Neural progenitor cell (in vitro differentiated cells): ENCODE results near the gene OGFOD3. TPM values are rescaled to one million over a fixed set of nuclear protein-coding genes. Genes with fewer than 3 reads are reported as not detected.

Source experiments
- DNase-seq: peaks from one replicate; pipeline ENCODE4 v3.0.0-alpha.2; 2016; ENCODE audit warnings: low spot score
- H2AFZ ChIP-seq: fragments of 200-600 bp; sonication (generic); replicated peaks from 2 replicates; pipeline ENCODE4 v1.6.1; 2016; ENCODE audit warnings: antibody characterized with exemption
- H3F3A ChIP-seq: fragments of 200-600 bp; sonication (generic); 2 replicates; pipeline ENCODE4 v1.6.1; 2016; ENCODE audit warnings: antibody characterized with exemption, low read depth
- H3K27ac ChIP-seq: fragments of 200-600 bp; sonication (generic); 2 replicates; pipeline ENCODE4 v1.5.1; 2016; ENCODE audit warnings: mild to moderate bottlenecking
- H3K27me3 ChIP-seq: fragments of 200-600 bp; sonication (generic); 2 replicates; pipeline ENCODE4 v1.6.1; 2016; ENCODE audit warnings: mild to moderate bottlenecking, moderate library complexity
- H3K36me3 ChIP-seq: fragments of 200-600 bp; sonication (generic); 2 replicates; pipeline ENCODE4 v1.5.1; 2016
- H3K4me1 ChIP-seq: fragments of 200-600 bp; sonication (generic); 2 replicates; pipeline ENCODE4 v1.6.1; 2016; ENCODE audit warnings: mixed run types
- H3K4me2 ChIP-seq: fragments of 200-600 bp; sonication (generic); 2 replicates; pipeline ENCODE4 v1.6.1; 2016
- H3K4me3 ChIP-seq: fragments of 200-600 bp; sonication (generic); 2 replicates; pipeline ENCODE4 v1.5.1; 2016
- H3K79me2 ChIP-seq: fragments of 200-600 bp; sonication (generic); 2 replicates; pipeline ENCODE4 v1.6.1; 2016; ENCODE audit warnings: low read depth
- H3K9ac ChIP-seq: fragments of 200-600 bp; sonication (generic); 2 replicates; pipeline ENCODE4 v1.6.1; 2016
- H3K9me3 ChIP-seq: fragments of 200-600 bp; sonication (generic); 2 replicates; pipeline ENCODE4 v1.5.1; 2016; ENCODE audit warnings: low read depth
- H4K20me1 ChIP-seq: fragments of 200-600 bp; sonication (generic); 2 replicates; pipeline ENCODE4 v1.6.1; 2016; ENCODE audit warnings: low read depth
- H3K27ac Mint-ChIP-seq: 3 replicates; pipeline ENCODE4 v1.8.0; 2021; ENCODE audit warnings: mixed read lengths
- H3K27me3 Mint-ChIP-seq: 2 replicates; pipeline ENCODE4 v1.8.0; 2022; ENCODE audit warnings: low read depth, mild to moderate bottlenecking, inconsistent platforms, moderate library complexity, mixed read lengths; ENCODE audit not compliant: insufficient read depth
- H3K36me3 Mint-ChIP-seq: 3 replicates; pipeline ENCODE4 v1.8.0; 2021; ENCODE audit warnings: mixed read lengths
- H3K4me1 Mint-ChIP-seq: 3 replicates; pipeline ENCODE4 v1.8.0; 2021; ENCODE audit warnings: mixed read lengths
- H3K4me3 Mint-ChIP-seq: 3 replicates; pipeline ENCODE4 v1.8.0; 2021; ENCODE audit warnings: mild to moderate bottlenecking, moderate library complexity, mixed read lengths
- H3K9me3 Mint-ChIP-seq: 3 replicates; pipeline ENCODE4 v1.8.0; 2020; ENCODE audit warnings: mixed read lengths
- EZH2 ChIP-seq: fragments of 200-600 bp; sonication (generic); IDR thresholded peaks from 2 replicates; pipeline ENCODE4 v1.6.1; 2017; ENCODE audit warnings: antibody characterized with exemption, mild to moderate bottlenecking, moderate library complexity
- EZH2phosphoT487 ChIP-seq: fragments of 200-600 bp; sonication (generic); IDR thresholded peaks from 2 replicates; pipeline ENCODE4 v1.6.1; 2017; ENCODE audit warnings: antibody characterized with exemption
- total RNA-seq: library from RNA; depleted of rRNA; stranded (reverse); fragments of >200 nt; gene quantifications from 2 replicates; pipeline ENCODE4 v1.2.3, GENCODE V29; 2015; ENCODE audit warnings: low replicate concordance
- TF ChIP-seq, protein P1 (sequence below): fragments of 200-600 bp; sonication (generic); IDR thresholded peaks from 2 replicates; pipeline ENCODE4 v1.5.1; 2017; ENCODE audit warnings: antibody characterized with exemption, mild to moderate bottlenecking

The OGFOD3 gene
- total RNA-seq, 1 donor from 2014 or later = 26.8 TPM

DNA sequence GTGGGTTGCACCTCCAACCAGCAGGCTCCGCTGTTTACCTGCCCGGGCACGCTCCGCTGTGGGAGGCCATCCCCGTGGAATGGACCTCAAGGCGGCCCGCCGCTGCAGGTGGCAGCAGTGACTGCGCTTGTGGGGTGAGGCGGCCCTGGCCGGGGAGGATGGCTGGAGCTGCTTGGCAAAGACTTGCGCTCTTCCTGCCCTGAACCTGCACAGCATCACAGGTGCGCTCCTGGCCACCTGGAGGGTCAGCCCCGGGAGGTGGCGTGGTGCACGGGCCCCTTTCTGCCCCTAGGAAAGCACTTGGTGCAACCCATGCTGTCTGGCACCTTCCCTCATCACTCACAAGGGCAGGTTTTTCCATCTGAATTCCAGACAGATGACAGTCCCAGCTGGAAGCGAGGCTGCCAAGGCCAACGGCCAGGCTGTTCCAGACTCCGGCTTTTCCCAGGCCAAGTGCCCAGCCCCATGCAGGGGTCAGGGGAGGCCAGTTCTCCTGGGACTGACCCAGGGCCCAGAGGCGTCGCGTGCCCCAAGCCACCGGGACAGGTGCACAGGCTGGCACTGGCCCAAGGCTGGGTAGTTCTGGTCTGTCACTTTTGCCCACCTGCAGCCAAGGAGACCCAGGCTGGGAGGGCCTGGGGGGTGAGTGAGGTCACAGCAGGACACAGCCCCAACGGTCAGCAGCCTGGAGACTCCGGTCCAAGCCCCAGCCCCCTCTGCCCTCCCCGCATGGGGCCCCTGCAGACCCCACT, 33.5 kb downstream of the OGFOD3 start:
- Histone ChIP-seq H3K9me3 (no peaks in the 10 kb centered on the region), H3K79me2 (no peaks in the 10 kb centered on the region), H3K4me2 (peak overlapping the region; percentile 53), H3K9ac (no peak overlapping the region), H2AFZ (no peak overlapping the region), H3K4me1 (peaks cover 16% of the 10 kb centered on the region), H3K4me3 (no peak overlapping the region), H3K27me3 (no peaks in the 10 kb centered on the region), H3K36me3 (no peaks in the 10 kb centered on the region), H3K27ac (no peak overlapping the region), H4K20me1 (no peaks in the 10 kb centered on the region), H3F3A (peaks cover 10% of the 10 kb centered on the region)
- Mint-ChIP-seq H3K27ac (no peak overlapping the region), H3K4me3 (no peak overlapping the region), H3K36me3 (peaks cover under 1% of the 10 kb centered on the region), H3K4me1 (peaks cover 24% of the 10 kb centered on the region), H3K9me3 (no peaks in the 10 kb centered on the region), H3K27me3 (peaks cover 15% of the 10 kb centered on the region)
- TF ChIP-seq, protein P1, sequence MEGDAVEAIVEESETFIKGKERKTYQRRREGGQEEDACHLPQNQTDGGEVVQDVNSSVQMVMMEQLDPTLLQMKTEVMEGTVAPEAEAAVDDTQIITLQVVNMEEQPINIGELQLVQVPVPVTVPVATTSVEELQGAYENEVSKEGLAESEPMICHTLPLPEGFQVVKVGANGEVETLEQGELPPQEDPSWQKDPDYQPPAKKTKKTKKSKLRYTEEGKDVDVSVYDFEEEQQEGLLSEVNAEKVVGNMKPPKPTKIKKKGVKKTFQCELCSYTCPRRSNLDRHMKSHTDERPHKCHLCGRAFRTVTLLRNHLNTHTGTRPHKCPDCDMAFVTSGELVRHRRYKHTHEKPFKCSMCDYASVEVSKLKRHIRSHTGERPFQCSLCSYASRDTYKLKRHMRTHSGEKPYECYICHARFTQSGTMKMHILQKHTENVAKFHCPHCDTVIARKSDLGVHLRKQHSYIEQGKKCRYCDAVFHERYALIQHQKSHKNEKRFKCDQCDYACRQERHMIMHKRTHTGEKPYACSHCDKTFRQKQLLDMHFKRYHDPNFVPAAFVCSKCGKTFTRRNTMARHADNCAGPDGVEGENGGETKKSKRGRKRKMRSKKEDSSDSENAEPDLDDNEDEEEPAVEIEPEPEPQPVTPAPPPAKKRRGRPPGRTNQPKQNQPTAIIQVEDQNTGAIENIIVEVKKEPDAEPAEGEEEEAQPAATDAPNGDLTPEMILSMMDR = no peak
- no peak for TF ChIP-seq EZH2phosphoT487
- no peak for TF ChIP-seq EZH2
- DNase-seq = no peak

DNA sequence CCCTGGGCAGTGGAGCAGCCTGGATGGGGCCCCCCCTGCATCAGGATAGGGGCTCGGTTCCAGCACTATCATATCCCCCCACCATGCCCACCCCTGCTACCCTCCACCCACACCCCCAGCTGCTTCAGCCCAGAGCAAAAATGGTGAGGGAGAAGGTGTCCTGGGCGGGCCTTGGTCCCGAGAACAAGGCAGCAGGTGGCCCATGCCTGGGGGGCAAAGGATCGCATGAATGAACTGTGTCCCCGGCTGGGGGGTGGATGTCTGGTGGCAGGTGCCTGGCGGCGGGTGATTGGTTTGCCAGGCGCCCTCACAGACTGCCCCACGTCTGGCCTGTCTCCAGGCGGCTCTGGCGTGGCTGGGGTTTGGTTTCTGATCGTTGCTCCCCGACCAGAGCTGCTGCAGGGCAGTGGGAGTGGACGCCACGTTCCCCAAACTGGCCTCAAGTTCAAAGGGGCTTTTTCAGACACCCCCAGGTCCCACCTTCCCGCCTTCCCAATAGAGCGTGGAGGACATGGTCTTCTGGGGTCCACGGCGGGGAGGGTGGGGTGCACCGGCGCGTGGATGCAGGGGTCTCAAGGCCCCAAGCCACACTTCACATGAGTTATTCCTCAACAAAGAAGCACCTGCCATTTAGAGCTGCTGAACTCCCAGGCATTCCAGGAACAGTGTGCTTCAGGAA, 34.2 kb downstream of the OGFOD3 start:
- H2AFZ ChIP-seq = no peak overlapping the region
- TF ChIP-seq EZH2 (no peak), EZH2phosphoT487 (no peak)
- TF ChIP-seq, protein P1 = no peak
- H3K9me3 Mint-ChIP-seq = no peaks in the 10 kb centered on the region
- H4K20me1 ChIP-seq = no peaks in the 10 kb centered on the region
- H3K4me1 ChIP-seq = peaks cover 16% of the 10 kb centered on the region
- no peak overlapping the region for H3K27ac Mint-ChIP-seq
- H3K36me3 ChIP-seq = no peaks in the 10 kb centered on the region
- no peaks in the 10 kb centered on the region for H3K9me3 ChIP-seq
- no peak overlapping the region for H3K27ac ChIP-seq
- H3K36me3 Mint-ChIP-seq = no peaks in the 10 kb centered on the region
- no peak overlapping the region for H3K4me3 Mint-ChIP-seq
- no peak overlapping the region for H3K4me3 ChIP-seq
- no peak overlapping the region for H3K4me2 ChIP-seq
- H3K27me3 ChIP-seq = no peaks in the 10 kb centered on the region
- peak; percentile 1 for DNase-seq
- H3K79me2 ChIP-seq = no peaks in the 10 kb centered on the region
- peaks cover 10% of the 10 kb centered on the region for H3F3A ChIP-seq
- peaks cover 16% of the 10 kb centered on the region for H3K27me3 Mint-ChIP-seq
- H3K9ac ChIP-seq = no peak overlapping the region
- H3K4me1 Mint-ChIP-seq = peaks cover 26% of the 10 kb centered on the region

DNA sequence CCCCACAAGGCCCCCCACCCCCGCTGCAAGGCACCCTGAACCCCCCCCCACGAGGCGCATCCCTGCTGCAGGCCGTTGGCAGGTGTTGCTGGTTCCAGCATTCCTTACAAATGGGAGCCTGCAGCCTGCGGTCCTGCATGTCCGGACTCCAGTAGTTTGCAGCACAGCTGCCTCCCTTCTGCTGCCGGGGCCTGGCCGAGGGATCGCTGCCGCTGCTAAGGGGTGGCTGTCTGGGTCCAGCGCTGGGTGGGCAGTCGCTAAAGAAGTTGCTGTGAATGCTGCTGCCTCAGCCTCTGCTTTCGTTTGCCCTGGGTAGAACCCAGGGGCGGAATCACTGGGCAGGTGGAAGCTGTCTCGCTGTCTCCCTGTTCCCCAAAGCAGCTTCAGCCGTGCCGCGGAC, 35.0 kb downstream of the OGFOD3 start:
- TF ChIP-seq, protein P1 = no peak
- TF ChIP-seq EZH2phosphoT487 (no peak), EZH2 (no peak)
- Mint-ChIP-seq H3K9me3 (no peaks in the 10 kb centered on the region), H3K4me1 (peaks cover 28% of the 10 kb centered on the region), H3K27ac (no peak overlapping the region), H3K36me3 (no peaks in the 10 kb centered on the region), H3K27me3 (peaks cover 15% of the 10 kb centered on the region), H3K4me3 (no peak overlapping the region)
- Histone ChIP-seq H3F3A (peaks cover 10% of the 10 kb centered on the region), H3K4me3 (no peak overlapping the region), H3K79me2 (no peaks in the 10 kb centered on the region), H3K4me2 (no peak overlapping the region), H3K27me3 (no peaks in the 10 kb centered on the region), H3K27ac (no peak overlapping the region), H3K9me3 (no peaks in the 10 kb centered on the region), H3K9ac (no peak overlapping the region), H3K36me3 (no peaks in the 10 kb centered on the region), H2AFZ (no peak overlapping the region), H3K4me1 (peaks cover 16% of the 10 kb centered on the region), H4K20me1 (no peaks in the 10 kb centered on the region)
- DNase-seq = peak; percentile 12
